ENCODE data around the gene RGPD8. TPM values are rescaled to one million over a fixed set of nuclear protein-coding genes. Genes with fewer than 3 reads are reported as not detected.
A peak's percentile ranks its signal among the peaks of the same experiment; 100 is the strongest.

Gene RGPD8
- total and polyA plus RNA-seq, 2 donors (not counting 1 experiment from before 2014, with no cell fraction given), result 1.5 to 28.1 TPM

GRCh38 chr2:112482309-112483041 is 49.0 kb upstream of the RGPD8 start:
- H3K27me3 Mint-ChIP-seq, result no peaks in the 10 kb centered on the region
- peak overlapping the region; percentile 39 to 97 (median 92) for H3K4me3 ChIP-seq (ENCODE audit: control extremely low read depth in 1 of 5, extremely low read depth in 1 of 5, insufficient read depth in 1 of 5, low read depth in 2 of 5, low read length in 4 of 5)
- DNase-seq, result peak; percentile 68
- peaks cover 27% of the 10 kb centered on the region for H3K79me2 ChIP-seq (ENCODE audit: control insufficient read depth, insufficient read depth, low read length)
- intact Hi-C loops (cut with micrococcal nuclease), result loop anchor here (2.0 to 10.0 kb wide), 3 partner anchors 244 to 600 kb away; partner anchors contain the start of genes ANAPC1 and CKAP2L
- POLR2A ChIA-PET, result interaction anchor here (0.7 to 0.8 kb wide), 2 partner anchors 61 to 101 kb away, joined by 4 to 6 read pairs; no protein-coding TSS in a partner anchor
- CTCF ChIA-PET, result interaction anchor here (0.8 to 2.2 kb wide), 2 partner anchors 20 to 224 kb away, joined by 5 to 8 read pairs; no protein-coding TSS in a partner anchor
- peak; percentile 3 for ATAC-seq (ENCODE audit: low read depth)
- TF ChIP-seq EZH2 (IDR thresholded peaks at IDR 0.05; ENCODE audit: borderline replicate concordance, insufficient read depth, low read depth, low read length, poor library complexity, severe bottlenecking), result no peak
- TF ChIP-seq CTCF (IDR thresholded peaks at IDR 0.05), result no peak
- H3K27ac Mint-ChIP-seq, result peak overlapping the region; percentile 85
- H3K9ac ChIP-seq (ENCODE audit: low read length), result peak overlapping the region; percentile 92
- peak overlapping the region; percentile 82 for H3K4me2 ChIP-seq (replicated peaks; ENCODE audit: low read depth, low read length, poor library complexity, severe bottlenecking)
- peaks cover 18% of the 10 kb centered on the region for H3K4me1 Mint-ChIP-seq
- no peaks in the 10 kb centered on the region for H3K27me3 ChIP-seq (replicated peaks in 1 of 4; ENCODE audit: control extremely low read depth in 1 of 4, control insufficient read depth in 3 of 4, insufficient read depth in 4 of 4, low read length in 3 of 4)
- H3K4me3 Mint-ChIP-seq, result peak overlapping the region; percentile 90
- H4K20me1 ChIP-seq (ENCODE audit: control insufficient read depth, insufficient read depth, low read length, poor library complexity, severe bottlenecking), result no peaks in the 10 kb centered on the region
- H3K9me3 Mint-ChIP-seq (ENCODE audit: insufficient read depth), result no peaks in the 10 kb centered on the region
- H3K9me3 ChIP-seq (ENCODE audit: control extremely low read depth in 1 of 3, control insufficient read depth in 2 of 3, insufficient read depth in 1 of 3, low read length in 2 of 3), result no peaks in the 10 kb centered on the region
- WGBS (ENCODE audit: insufficient coverage), result under 1% methylated on average over 77 of the region's 77 CpGs
- peak overlapping the region; percentile 66 to 75 for H3K27ac ChIP-seq (ENCODE audit: low read length in 2 of 2)
- peak overlapping the region; percentile 98 for H2AFZ ChIP-seq (ENCODE audit: insufficient read depth, low read depth, low read length, poor library complexity, severe bottlenecking)
- H3K4me1 ChIP-seq (ENCODE audit: control insufficient read depth in 2 of 2, insufficient read depth in 2 of 2, low read length in 2 of 2), result peaks cover 16 to 23% of the 10 kb centered on the region in 2 donors
- H3K36me3 ChIP-seq (replicated peaks in 1 of 2; ENCODE audit: control extremely low read depth in 1 of 2, control insufficient read depth in 1 of 2, extremely low read depth in 1 of 2, insufficient read depth in 2 of 2, low read length in 1 of 2), result peaks cover 0 to 3% of the 10 kb centered on the region in 2 experiments
